ENCODE results near the gene LIMK2. TPM values are rescaled to one million over a fixed set of nuclear protein-coding genes. Genes with fewer than 3 reads are reported as not detected.

LIMK2 gene
- total RNA-seq, 6 experiments from 2014 or later, result 27.9 to 31.4 (median 28.9) TPM

DNA sequence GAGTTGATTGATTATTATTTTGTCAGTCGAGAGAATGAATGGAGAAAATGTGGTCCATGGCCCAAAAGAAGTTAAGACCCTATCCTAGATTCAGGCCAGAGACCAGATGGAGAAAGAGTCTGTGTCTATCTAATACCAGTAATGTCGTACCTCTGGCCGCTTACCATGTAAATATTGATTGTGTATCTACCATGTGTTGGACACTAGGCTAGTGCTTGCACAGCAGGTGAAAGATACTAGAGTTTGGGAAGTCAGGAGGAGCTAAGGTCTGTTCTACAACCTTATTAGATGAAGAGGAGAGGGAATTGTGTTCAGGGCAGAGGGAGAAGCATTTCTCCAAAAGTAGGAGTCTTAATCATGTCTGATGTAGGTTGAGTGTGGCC is 48.4 kb downstream of the LIMK2 start:
- Mint-ChIP-seq H3K27me3 (ENCODE audit: insufficient read depth) (no peaks in the 10 kb centered on the region), H3K9me3 (no peaks in the 10 kb centered on the region), H3K36me3 (ENCODE audit: low read depth) (peaks cover 28% of the 10 kb centered on the region), H3K4me1 (ENCODE audit: low read depth) (no peaks in the 10 kb centered on the region), H3K4me3 (no peak overlapping the region), H3K27ac (no peak overlapping the region)
- DNase-seq, result no peak
- TF ChIP-seq, protein P1, sequence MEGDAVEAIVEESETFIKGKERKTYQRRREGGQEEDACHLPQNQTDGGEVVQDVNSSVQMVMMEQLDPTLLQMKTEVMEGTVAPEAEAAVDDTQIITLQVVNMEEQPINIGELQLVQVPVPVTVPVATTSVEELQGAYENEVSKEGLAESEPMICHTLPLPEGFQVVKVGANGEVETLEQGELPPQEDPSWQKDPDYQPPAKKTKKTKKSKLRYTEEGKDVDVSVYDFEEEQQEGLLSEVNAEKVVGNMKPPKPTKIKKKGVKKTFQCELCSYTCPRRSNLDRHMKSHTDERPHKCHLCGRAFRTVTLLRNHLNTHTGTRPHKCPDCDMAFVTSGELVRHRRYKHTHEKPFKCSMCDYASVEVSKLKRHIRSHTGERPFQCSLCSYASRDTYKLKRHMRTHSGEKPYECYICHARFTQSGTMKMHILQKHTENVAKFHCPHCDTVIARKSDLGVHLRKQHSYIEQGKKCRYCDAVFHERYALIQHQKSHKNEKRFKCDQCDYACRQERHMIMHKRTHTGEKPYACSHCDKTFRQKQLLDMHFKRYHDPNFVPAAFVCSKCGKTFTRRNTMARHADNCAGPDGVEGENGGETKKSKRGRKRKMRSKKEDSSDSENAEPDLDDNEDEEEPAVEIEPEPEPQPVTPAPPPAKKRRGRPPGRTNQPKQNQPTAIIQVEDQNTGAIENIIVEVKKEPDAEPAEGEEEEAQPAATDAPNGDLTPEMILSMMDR (IDR thresholded peaks at IDR 0.05), result no peak

DNA sequence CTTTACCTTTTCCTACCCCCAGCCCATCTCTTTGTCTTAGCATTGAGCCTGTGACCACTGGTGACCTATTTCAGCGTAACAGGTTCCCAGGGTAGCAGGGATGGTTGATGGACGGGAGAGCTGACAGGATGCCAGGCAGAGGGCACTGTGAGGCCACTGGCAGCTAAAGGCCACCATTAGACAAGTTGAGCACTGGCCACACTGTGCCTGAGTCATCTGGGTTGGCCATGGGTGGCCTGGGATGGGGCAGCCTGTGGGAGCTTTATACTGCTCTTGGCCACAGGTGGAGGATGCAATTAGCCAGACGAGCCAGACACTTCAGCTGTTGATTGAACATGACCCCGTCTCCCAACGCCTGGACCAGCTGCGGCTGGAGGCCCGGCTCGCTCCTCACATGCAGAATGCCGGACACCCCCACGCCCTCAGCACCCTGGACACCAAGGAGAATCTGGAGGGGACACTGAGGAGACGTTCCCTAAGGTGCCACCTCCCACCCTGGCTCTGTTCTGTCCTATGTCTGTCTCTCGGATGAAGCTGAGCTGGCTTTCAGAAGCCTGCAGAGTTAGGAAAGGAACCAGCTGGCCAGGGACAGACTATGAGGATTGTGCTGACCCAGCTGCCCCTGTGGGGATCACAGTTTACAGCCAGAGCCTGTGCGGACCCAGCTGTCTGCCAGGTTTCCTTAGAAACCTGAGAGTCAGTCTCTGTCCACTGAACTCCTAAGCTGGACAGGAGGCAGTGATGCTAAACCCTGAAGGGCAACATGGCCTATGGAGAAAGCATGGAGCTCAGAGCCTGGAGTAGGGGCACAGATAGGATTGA is 50.4 kb downstream of the LIMK2 start:
- Mint-ChIP-seq H3K27ac (no peak overlapping the region), H3K9me3 (no peaks in the 10 kb centered on the region), H3K27me3 (ENCODE audit: insufficient read depth) (no peaks in the 10 kb centered on the region), H3K36me3 (ENCODE audit: low read depth) (peaks cover 33% of the 10 kb centered on the region), H3K4me1 (ENCODE audit: low read depth) (no peaks in the 10 kb centered on the region), H3K4me3 (no peak overlapping the region)
- TF ChIP-seq, protein P1 (IDR thresholded peaks at IDR 0.05), result no peak
- no peak for DNase-seq

DNA sequence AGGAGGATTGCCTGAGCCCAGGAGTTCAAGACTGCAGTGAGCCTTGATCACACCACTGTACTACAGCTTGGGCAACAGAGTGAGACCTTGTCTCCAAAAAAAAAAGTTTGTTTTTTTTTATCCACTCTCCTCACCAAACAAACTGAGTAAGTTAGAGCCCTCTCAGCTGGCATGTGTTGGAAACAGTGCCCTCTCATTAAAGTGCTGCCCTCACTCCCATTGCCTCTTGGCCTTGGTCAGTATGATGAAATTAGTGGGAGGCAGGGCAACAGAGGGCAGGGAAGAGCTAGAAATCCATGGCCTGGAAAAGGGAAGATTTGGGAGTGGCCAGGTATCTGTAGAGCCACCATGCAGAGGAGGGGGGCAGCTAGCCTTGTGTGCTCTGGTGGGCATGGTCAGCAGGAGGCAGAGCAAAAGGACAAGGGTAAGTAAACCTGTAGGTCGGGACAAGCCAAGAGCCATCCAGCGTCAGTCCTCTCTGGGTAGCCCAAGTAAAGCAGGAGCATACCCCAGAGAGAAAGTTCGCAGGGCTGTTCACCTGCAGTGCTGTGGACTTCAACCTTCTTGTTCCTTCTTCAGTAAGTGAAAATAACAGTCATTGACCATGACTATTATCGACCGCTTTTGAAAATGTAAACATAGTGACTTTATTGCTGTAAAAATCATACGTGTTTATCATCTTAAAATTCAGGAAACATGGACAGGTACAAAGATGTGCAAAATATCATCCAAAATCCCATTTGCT is 52.0 kb downstream of the LIMK2 start:
- H3K36me3 Mint-ChIP-seq (ENCODE audit: low read depth), result peaks cover 41% of the 10 kb centered on the region

DNA sequence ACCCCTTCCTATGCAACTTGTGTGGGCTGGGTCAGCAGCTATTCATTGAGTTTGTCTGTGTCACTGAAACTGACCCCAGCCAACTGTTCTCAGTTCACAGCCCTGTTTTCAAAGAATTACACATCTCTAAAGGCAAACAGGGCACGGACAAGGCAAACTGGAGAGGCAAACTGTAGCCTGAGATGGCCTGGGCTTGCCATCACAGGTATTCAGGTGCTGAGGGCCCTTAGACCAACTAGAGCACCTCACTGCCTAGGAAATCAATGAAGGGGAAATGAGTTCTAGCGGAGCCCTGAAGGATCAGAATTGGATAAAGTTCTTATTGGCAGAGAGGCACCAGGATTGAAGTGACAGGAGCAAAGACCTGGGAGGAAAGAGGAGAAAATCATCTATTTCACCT is 56.2 kb downstream of the LIMK2 start:
- H3K36me3 Mint-ChIP-seq (ENCODE audit: low read depth), result peaks cover 19% of the 10 kb centered on the region
- no peak for DNase-seq
- H3K4me1 Mint-ChIP-seq (ENCODE audit: low read depth), result no peaks in the 10 kb centered on the region
- TF ChIP-seq, protein P1 (IDR thresholded peaks at IDR 0.05), result no peak
- H3K4me3 Mint-ChIP-seq, result no peak overlapping the region
- H3K27ac Mint-ChIP-seq, result no peak overlapping the region
- H3K27me3 Mint-ChIP-seq (ENCODE audit: insufficient read depth), result peaks cover 1% of the 10 kb centered on the region; the same call in 1 of the 2 replicates
- H3K9me3 Mint-ChIP-seq, result no peaks in the 10 kb centered on the region

More for the DNA sequence above, 52.0 kb downstream of the LIMK2 start:
- TF ChIP-seq, protein P1 (IDR thresholded peaks at IDR 0.05), result no peak
- no peaks in the 10 kb centered on the region for H3K9me3 Mint-ChIP-seq
- H3K4me1 Mint-ChIP-seq (ENCODE audit: low read depth), result no peaks in the 10 kb centered on the region
- no peak for DNase-seq
- H3K27me3 Mint-ChIP-seq (ENCODE audit: insufficient read depth), result no peaks in the 10 kb centered on the region; the same call in 1 of the 2 replicates
- H3K27ac Mint-ChIP-seq, result no peak overlapping the region
- H3K4me3 Mint-ChIP-seq, result no peak overlapping the region

DNA sequence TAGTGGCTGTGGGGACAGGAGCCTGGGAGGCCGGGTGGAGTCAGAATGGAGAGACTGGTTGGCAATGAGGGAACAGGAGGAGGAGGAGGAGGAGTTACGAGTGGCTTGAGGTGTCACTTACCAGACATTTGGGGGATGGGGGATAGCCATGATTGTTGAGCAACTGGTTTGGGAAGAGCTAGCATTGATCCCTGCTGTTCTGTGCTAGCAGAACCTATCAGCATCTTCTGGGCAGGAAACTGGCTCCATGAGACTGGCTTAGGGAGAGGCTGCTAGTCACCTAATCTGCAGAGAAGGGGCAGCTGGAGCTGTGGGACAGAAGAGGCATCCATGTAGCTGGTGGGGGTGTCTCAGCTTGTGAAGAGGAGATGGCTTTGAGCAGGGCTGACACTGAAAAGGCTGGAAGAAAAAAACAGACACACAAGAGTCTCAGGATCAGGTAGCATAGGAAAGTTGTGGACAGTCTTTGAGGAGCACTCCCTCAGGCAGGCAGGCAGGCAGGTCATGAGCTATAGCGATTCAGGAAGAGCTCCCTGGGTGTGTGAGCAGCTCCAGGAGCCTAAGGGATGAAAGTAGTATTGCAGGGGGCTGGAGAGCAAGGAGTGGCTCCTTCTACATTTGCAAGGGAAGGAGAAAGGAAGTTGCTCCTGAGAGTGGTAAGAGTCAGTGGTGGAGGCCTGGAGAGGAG is 57.9 kb downstream of the LIMK2 start:
- Mint-ChIP-seq H3K4me3 (no peak overlapping the region), H3K4me1 (ENCODE audit: low read depth) (no peaks in the 10 kb centered on the region), H3K27me3 (ENCODE audit: insufficient read depth) (peaks cover 1% of the 10 kb centered on the region; the same call in 1 of the 2 replicates), H3K9me3 (no peaks in the 10 kb centered on the region), H3K27ac (peak overlapping the region; percentile 5; the same call in 1 of the 2 replicates), H3K36me3 (ENCODE audit: low read depth) (peaks cover 18% of the 10 kb centered on the region)
- TF ChIP-seq, protein P1 (IDR thresholded peaks at IDR 0.05), result no peak
- DNase-seq, result no peak

Measured in HFFc6 (cell line).